Uterus (tissue), 4 donors: ENCODE measurements around the gene STBD1. TPM values are rescaled to one million over a fixed set of nuclear protein-coding genes. Genes with fewer than 3 reads are reported as not detected.

Source experiments
- DNase-seq, 2 donors: peaks; one replicate each; pipeline ENCODE4 v3.0.0-alpha.2; 2019 to 2020
- H3K27ac ChIP-seq, 2 donors: fragments of 200-600 bp; sonication (generic); 1 replicate in 1 of 2; 2 replicates in 1 of 2; pipeline ENCODE4 v1.5.1; 2016 to 2018
- H3K27me3 ChIP-seq, 2 donors: fragments of 200-600 bp; sonication (generic); one replicate each; pipeline ENCODE4 v1.5.1; 2018 to 2019; ENCODE audit warnings: control low read depth in 1 of 2
- H3K36me3 ChIP-seq, 2 donors: fragments of 200-600 bp; sonication (generic); one replicate each; pipeline ENCODE4 v1.5.1; 2019; ENCODE audit warnings: control low read depth in 1 of 2
- H3K4me1 ChIP-seq, 2 donors: fragments of 200-600 bp; sonication (generic); one replicate each; pipeline ENCODE4 v1.5.1; 2018 to 2019; ENCODE audit warnings: control low read depth in 1 of 2
- H3K4me3 ChIP-seq, 2 donors: fragments of 200-600 bp; sonication (generic); 1 replicate in 1 of 2; 2 replicates in 1 of 2; pipeline ENCODE4 v1.5.1; 2018 to 2019; ENCODE audit warnings: mild to moderate bottlenecking in 1 of 2
- H3K9me3 ChIP-seq, 2 donors: fragments of 200-600 bp; sonication (generic); one replicate each; pipeline ENCODE4 v1.5.1; 2019; ENCODE audit warnings: control low read depth in 1 of 2
- CTCF ChIP-seq, 4 experiments: fragments of 200-600 bp in 2 of 4; fragments of 450-650 bp in 2 of 4; sonication (generic) in 2 of 4; IDR thresholded peaks; one replicate each; pipeline ENCODE4 v1.5.1; 2016 to 2019; ENCODE audit warnings: antibody characterized with exemption in 4 of 4, mild to moderate bottlenecking in 2 of 4, moderate library complexity in 1 of 4
- POLR2A ChIP-seq, 2 donors: fragments of 450-650 bp; IDR thresholded peaks; one replicate each; pipeline ENCODE4 v1.6.1; 2016; ENCODE audit warnings: antibody characterized with exemption in 2 of 2, mild to moderate bottlenecking in 1 of 2, moderate library complexity in 1 of 2
- intact Hi-C: fragments of 100-400 bp; cut with DNase I; formaldehyde crosslinking; loops from one replicate; pipeline ENCODE4 v1.15.1; 2023; ENCODE audit warnings: low total_unique reads
- total RNA-seq, 4 donors: library from RNA; depleted of rRNA in 3 of 4; stranded (reverse); fragments of >200 nt in 3 of 4; gene quantifications; one replicate each; pipeline versions ENCODE4 v1.1.0 to v1.2.4, GENCODE V29; 2014 to 2023
- donor health status: DM: yes; HTN: yes; CAD: no.

Gene STBD1
- total RNA-seq, 4 donors from 2014 or later, result 0.59 to 5.5 (median 2.2) TPM

GRCh38 chr4:76266627-76267026 is 39.9 kb upstream of the STBD1 start:
- no peaks in the 10 kb centered on the region for H3K4me1 ChIP-seq
- H3K36me3 ChIP-seq, result no peaks in the 10 kb centered on the region
- H3K4me3 ChIP-seq, result no peak overlapping the region
- no peak for DNase-seq
- no peaks in the 10 kb centered on the region for H3K27me3 ChIP-seq
- no peak overlapping the region for H3K27ac ChIP-seq
- TF ChIP-seq POLR2A (IDR thresholded peaks at IDR 0.05), result no peak
- no peak for TF ChIP-seq CTCF (IDR thresholded peaks at IDR 0.05)
- intact Hi-C loops, result no loop called here
- no peaks in the 10 kb centered on the region for H3K9me3 ChIP-seq

GRCh38 chr4:76267811-76268210 is 38.7 kb upstream of the STBD1 start:
- no peak for DNase-seq
- no peaks in the 10 kb centered on the region for H3K27me3 ChIP-seq
- no peaks in the 10 kb centered on the region for H3K36me3 ChIP-seq
- H3K9me3 ChIP-seq, result no peaks in the 10 kb centered on the region
- H3K4me3 ChIP-seq, result no peak overlapping the region
- intact Hi-C loops, result no loop called here
- TF ChIP-seq CTCF (IDR thresholded peaks at IDR 0.05), result no peak
- TF ChIP-seq POLR2A (IDR thresholded peaks at IDR 0.05), result no peak
- no peaks in the 10 kb centered on the region for H3K4me1 ChIP-seq
- no peak overlapping the region for H3K27ac ChIP-seq

GRCh38 chr4:76270244-76271175 is 36.0 kb upstream of the STBD1 start:
- intact Hi-C loops, result no loop called here
- Histone ChIP-seq H3K9me3 (no peaks in the 10 kb centered on the region), H3K4me1 (no peaks in the 10 kb centered on the region), H3K36me3 (no peaks in the 10 kb centered on the region), H3K4me3 (no peak overlapping the region), H3K27ac (no peak overlapping the region), H3K27me3 (no peaks in the 10 kb centered on the region)
- TF ChIP-seq POLR2A (IDR thresholded peaks at IDR 0.05), result no peak
- no peak for TF ChIP-seq CTCF (IDR thresholded peaks at IDR 0.05)
- no peak for DNase-seq

GRCh38 chr4:76271248-76271647 is 35.3 kb upstream of the STBD1 start:
- H3K27me3 ChIP-seq, result no peaks in the 10 kb centered on the region
- intact Hi-C loops, result no loop called here
- H3K27ac ChIP-seq, result no peak overlapping the region
- H3K36me3 ChIP-seq, result no peaks in the 10 kb centered on the region
- TF ChIP-seq POLR2A (IDR thresholded peaks at IDR 0.05) (no peak), CTCF (IDR thresholded peaks at IDR 0.05) (no peak)
- DNase-seq, result no peak
- no peaks in the 10 kb centered on the region for H3K4me1 ChIP-seq
- H3K4me3 ChIP-seq, result no peak overlapping the region
- H3K9me3 ChIP-seq, result no peaks in the 10 kb centered on the region

- no peaks in the 10 kb centered on the region for H3K27me3 ChIP-seq
- H3K9me3 ChIP-seq, result no peaks in the 10 kb centered on the region
- H3K4me1 ChIP-seq, result no peaks in the 10 kb centered on the region
- DNase-seq, result no peak
- TF ChIP-seq POLR2A (IDR thresholded peaks at IDR 0.05) (no peak), CTCF (IDR thresholded peaks at IDR 0.05) (no peak)
- H3K36me3 ChIP-seq, result no peaks in the 10 kb centered on the region
- H3K4me3 ChIP-seq, result no peak overlapping the region
- intact Hi-C loops, result no loop called here
- H3K27ac ChIP-seq, result no peak overlapping the region
These were observed 34.5 kb upstream of the STBD1 start for GRCh38 chr4:76272073-76272472.
